ENCODE data around the gene ZFYVE21. TPM values are rescaled to one million over a fixed set of nuclear protein-coding genes. Genes with fewer than 3 reads are reported as not detected.
"Not testable (repeated sequence)": the region's sequence is repeated elsewhere in the genome, so short reads cannot be mapped to it uniquely, and the experiment has no call there.

Gene ZFYVE21
- total RNA-seq, 1 experiment from 2014 or later, result 36.2 TPM

- DNase-seq (ENCODE audit: low read depth), result no peak
Observed at GRCh38 chr14:103763730-103764488, 48.3 kb downstream of the ZFYVE21 start.

- no peak for DNase-seq (ENCODE audit: low read depth)
Observed at GRCh38 chr14:103765526-103765925, 49.9 kb downstream of the ZFYVE21 start.

- DNase-seq (ENCODE audit: low read depth), result no peak
Observed at GRCh38 chr14:103767336-103767894, 51.8 kb downstream of the ZFYVE21 start.

- no peak for DNase-seq (ENCODE audit: low read depth)
Observed at GRCh38 chr14:103770500-103770899, 54.9 kb downstream of the ZFYVE21 start.

- no peak for DNase-seq (ENCODE audit: low read depth)
Observed at GRCh38 chr14:103770902-103771301, 55.3 kb downstream of the ZFYVE21 start.

- DNase-seq (ENCODE audit: low read depth), result no peak
Observed at GRCh38 chr14:103772078-103772712, 56.6 kb downstream of the ZFYVE21 start.

- DNase-seq (ENCODE audit: low read depth), result no peak
Observed at GRCh38 chr14:103773521-103773920, 57.9 kb downstream of the ZFYVE21 start.

GRCh38 chr14:103775506-103775905 is 59.9 kb downstream of the ZFYVE21 start:
- DNase-seq (ENCODE audit: low read depth), result no peak

- not testable (repeated sequence) for DNase-seq (ENCODE audit: low read depth)
Observed at GRCh38 chr14:103776319-103776718, 60.7 kb downstream of the ZFYVE21 start.

GRCh38 chr14:103782376-103782775 is 66.8 kb downstream of the ZFYVE21 start:
- no peak for DNase-seq (ENCODE audit: low read depth)

Other genes with a start within 250 kb of the ZFYVE21 start
- 17.7 and 46.7 TPM in 2 replicates for gene CKB, start 193.0 kb upstream of the ZFYVE21 start, total RNA-seq (2014; rRNA removed)
- gene TRMT61A, start 186.6 kb upstream of the ZFYVE21 start, total RNA-seq (2014; rRNA removed), result 20.3 and 21.6 TPM in 2 replicates
- gene BAG5, start 153.2 kb upstream of the ZFYVE21 start, total RNA-seq (2014; rRNA removed), result 33.0 and 33.8 TPM in 2 replicates
- 43.7 and 59.7 TPM in 2 replicates for gene COA8, start 152.8 kb upstream of the ZFYVE21 start, total RNA-seq (2014; rRNA removed)
- gene KLC1, start 86.6 kb upstream of the ZFYVE21 start, total RNA-seq (2014; rRNA removed), result 258 and 283 TPM in 2 replicates
- gene XRCC3, start 359 bp upstream of the ZFYVE21 start, total RNA-seq (2014; rRNA removed), result 46.7 and 51.7 TPM in 2 replicates
- gene PPP1R13B, start 131.8 kb downstream of the ZFYVE21 start, total RNA-seq (2014; rRNA removed), result 1.4 and 2.2 TPM in 2 replicates
- 3.3 and 3.5 TPM in 2 replicates for gene TDRD9, start 212.6 kb downstream of the ZFYVE21 start, total RNA-seq (2014; rRNA removed)
- gene RD3L, start 226.7 kb downstream of the ZFYVE21 start, total RNA-seq (2014; rRNA removed), result not detected in 2 replicates

Measured in LHCN-M2 (cell line).